ENCODE data around the gene RAB37.
A peak's percentile ranks its signal among the peaks of the same experiment; 100 is the strongest.

RAB37 gene

DNA sequence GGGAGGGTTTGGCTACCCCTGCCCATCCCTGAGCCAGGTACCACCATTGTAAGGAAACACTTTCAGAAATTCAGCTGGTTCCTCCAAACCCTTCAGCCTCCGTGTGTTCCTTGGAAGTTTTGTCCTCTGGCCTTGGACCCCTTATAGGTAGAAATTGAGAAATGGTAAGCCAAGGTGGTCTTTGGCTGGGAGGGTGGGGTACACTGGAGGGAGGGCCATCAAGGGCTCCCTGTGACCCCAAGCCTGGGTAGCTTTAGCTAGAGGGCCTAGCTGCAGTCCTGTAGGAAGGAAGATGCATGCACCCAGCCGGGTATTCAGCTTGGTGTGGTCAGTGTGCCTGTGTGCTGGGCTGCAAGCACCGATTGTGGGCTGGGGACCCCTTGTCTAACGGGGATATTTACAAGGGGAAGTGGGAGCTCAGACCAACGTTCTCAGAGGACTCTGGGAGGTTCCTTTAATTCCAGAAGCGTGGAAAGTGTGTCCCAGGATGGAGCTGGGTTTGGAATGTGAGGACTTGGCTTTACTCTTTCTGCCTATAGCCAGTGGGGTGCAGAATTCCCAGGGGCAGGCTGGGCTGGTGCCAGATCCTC lies 32.3 kb downstream of the RAB37 start:
- no peaks in the 10 kb centered on the region for H3K9me3 ChIP-seq (ENCODE audit: control insufficient read depth, insufficient read depth, low read length)
- H3K4me1 ChIP-seq (ENCODE audit: insufficient read depth, low read length) = peaks cover under 1% of the 10 kb centered on the region
- no peak overlapping the region for H3K9ac ChIP-seq (ENCODE audit: low read depth, low read length)
- 0 out of 2 replicates have a peak, but pooled peaks cover 12% of the 10 kb centered on the region for H3K36me3 ChIP-seq (ENCODE audit: insufficient read depth, low read length)

DNA sequence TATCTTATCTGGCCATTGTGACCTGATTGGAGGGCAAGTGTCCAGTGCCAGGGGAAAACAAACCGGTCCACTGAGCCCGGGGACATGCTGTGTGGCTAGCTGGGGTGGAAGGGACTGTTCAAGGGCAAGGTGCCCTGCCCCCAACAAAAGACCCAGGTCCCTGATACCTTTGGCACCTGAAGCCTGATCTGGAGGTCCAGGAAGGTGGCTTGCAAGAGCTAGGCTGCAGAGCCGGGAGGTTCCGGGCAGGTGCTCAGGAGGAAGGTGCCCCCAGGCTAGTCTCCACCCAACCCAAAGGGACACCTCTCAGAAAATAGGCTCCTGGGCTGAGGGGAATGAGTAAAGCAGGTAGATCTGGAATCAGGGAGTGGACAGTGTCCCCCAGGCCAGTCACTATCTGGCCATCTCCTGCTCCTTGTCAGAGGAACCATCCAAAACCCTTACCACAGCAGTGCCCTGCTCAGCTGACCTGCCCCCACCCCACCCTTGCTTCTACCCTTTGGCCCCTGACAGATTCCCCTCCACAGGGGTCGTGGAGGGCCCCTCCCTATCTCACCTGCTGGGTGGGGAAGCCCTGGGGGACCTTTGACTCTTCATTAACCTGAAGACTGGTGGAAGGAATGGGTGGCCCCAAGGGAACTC lies 32.9 kb downstream of the RAB37 start:
- H3K36me3 ChIP-seq (ENCODE audit: insufficient read depth, low read length) = 0 out of 2 replicates have a peak, but pooled peaks cover 12% of the 10 kb centered on the region
- H3K9me3 ChIP-seq (ENCODE audit: control insufficient read depth, insufficient read depth, low read length) = no peaks in the 10 kb centered on the region
- H3K4me1 ChIP-seq (ENCODE audit: insufficient read depth, low read length) = no peaks in the 10 kb centered on the region; the same call in 1 of the 2 replicates
- no peak overlapping the region for H3K9ac ChIP-seq (ENCODE audit: low read depth, low read length)

DNA sequence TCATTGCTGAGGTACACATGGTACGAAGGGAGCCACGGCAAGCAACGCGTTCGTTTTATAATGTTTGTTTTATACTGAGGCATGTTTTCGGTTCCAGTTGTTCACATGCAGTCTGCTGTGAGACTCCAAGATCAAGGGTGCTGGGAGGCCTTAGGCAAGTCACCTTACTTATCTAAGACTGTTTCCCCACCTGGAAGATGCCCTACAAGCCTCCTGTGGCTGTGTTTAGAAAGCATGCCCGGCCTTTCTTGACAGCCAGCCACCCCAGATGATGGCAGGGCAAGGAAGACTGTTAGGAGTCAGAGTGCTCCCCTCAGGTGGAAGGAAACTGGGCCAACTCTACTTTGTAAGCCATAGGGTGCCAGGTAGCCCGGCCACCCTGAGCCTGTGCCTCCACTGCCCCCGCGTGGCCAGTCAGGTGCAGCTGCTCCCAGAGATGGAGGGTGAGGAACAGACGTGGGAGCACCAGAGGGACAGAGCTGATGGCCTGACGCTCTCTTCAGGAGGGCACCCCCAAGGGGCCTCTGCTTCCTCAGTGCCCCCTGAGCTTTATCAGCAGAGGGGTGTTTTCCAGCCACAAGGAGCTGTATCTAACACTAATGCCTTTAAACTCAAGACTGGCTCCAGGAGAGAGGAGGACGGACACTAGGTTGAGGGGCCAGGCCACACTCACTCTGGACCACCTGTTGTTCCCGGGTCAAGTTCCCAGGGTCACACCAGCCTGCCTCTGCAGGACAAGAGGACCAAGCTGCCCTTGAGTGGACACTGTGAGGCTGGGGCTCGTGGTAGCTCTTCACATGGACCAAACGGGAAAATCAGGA lies 33.7 kb downstream of the RAB37 start:
- Histone ChIP-seq H3K36me3 (ENCODE audit: insufficient read depth, low read length) (0 out of 2 replicates have a peak, but pooled peaks cover 12% of the 10 kb centered on the region), H3K9ac (ENCODE audit: low read depth, low read length) (no peak overlapping the region), H3K4me1 (ENCODE audit: insufficient read depth, low read length) (no peaks in the 10 kb centered on the region; the same call in 1 of the 2 replicates), H3K9me3 (ENCODE audit: control insufficient read depth, insufficient read depth, low read length) (no peaks in the 10 kb centered on the region)

GRCh38 chr17:74771319-74771914 lies 34.4 kb downstream of the RAB37 start:
- Histone ChIP-seq H3K4me1 (ENCODE audit: insufficient read depth, low read length) (no peaks in the 10 kb centered on the region; the same call in 1 of the 2 replicates), H3K36me3 (ENCODE audit: insufficient read depth, low read length) (0 out of 2 replicates have a peak, but pooled peaks cover 12% of the 10 kb centered on the region), H3K9ac (ENCODE audit: low read depth, low read length) (no peak overlapping the region), H3K9me3 (ENCODE audit: control insufficient read depth, insufficient read depth, low read length) (no peaks in the 10 kb centered on the region)

DNA sequence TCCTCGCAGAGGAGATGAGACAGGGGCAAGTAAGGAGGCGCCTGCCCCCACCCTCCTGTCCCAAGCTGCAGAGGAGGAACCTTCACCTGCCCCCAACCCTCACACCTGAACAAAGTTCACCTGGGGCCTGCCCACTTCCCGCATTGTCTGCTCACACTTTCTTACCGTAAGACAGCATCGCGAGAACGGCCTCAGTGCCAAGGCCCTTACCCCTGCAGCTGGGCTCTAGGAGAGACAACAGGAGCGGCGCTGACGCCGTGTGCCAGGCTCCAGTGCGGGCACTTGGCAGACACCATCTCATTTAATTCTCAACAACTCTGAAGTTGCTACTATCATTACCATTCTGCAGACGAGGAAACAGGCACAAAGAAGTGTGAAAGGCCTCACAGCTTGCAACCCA lies 35.0 kb downstream of the RAB37 start:
- 0 out of 2 replicates have a peak, but pooled peaks cover 12% of the 10 kb centered on the region for H3K36me3 ChIP-seq (ENCODE audit: insufficient read depth, low read length)
- H3K9me3 ChIP-seq (ENCODE audit: control insufficient read depth, insufficient read depth, low read length) = no peaks in the 10 kb centered on the region
- H3K4me1 ChIP-seq (ENCODE audit: insufficient read depth, low read length) = no peaks in the 10 kb centered on the region; the same call in 1 of the 2 replicates
- H3K9ac ChIP-seq (ENCODE audit: low read depth, low read length) = no peak overlapping the region

GRCh38 chr17:74773414-74773813 lies 36.4 kb downstream of the RAB37 start:
- Histone ChIP-seq H3K36me3 (ENCODE audit: insufficient read depth, low read length) (0 out of 2 replicates have a peak, but pooled peaks cover 12% of the 10 kb centered on the region), H3K9ac (ENCODE audit: low read depth, low read length) (no peak overlapping the region), H3K9me3 (ENCODE audit: control insufficient read depth, insufficient read depth, low read length) (no peaks in the 10 kb centered on the region), H3K4me1 (ENCODE audit: insufficient read depth, low read length) (no peaks in the 10 kb centered on the region; the same call in 1 of the 2 replicates)

DNA sequence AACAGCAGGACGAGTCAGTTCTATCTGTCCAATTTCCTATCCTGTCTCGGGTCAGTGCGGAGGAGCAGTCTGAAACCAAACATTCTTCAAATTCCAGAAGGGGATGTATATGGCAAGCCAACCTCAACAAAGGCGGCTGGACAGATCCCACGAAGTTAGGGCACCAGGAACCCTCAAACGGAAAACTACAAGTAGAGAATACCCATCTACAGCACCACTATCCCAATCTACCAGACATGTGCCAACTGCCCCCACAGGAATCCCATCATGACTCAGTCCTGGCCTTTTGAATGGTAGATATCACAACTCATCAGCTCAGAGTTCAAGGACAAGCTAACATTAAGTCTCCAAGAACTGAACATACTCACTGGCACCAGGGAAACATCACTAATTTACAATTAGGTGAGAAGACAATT lies 36.8 kb downstream of the RAB37 start:
- 0 out of 2 replicates have a peak, but pooled peaks cover 12% of the 10 kb centered on the region for H3K36me3 ChIP-seq (ENCODE audit: insufficient read depth, low read length)
- H3K9me3 ChIP-seq (ENCODE audit: control insufficient read depth, insufficient read depth, low read length) = no peaks in the 10 kb centered on the region
- H3K9ac ChIP-seq (ENCODE audit: low read depth, low read length) = no peak overlapping the region
- no peaks in the 10 kb centered on the region; the same call in 1 of the 2 replicates for H3K4me1 ChIP-seq (ENCODE audit: insufficient read depth, low read length)

DNA sequence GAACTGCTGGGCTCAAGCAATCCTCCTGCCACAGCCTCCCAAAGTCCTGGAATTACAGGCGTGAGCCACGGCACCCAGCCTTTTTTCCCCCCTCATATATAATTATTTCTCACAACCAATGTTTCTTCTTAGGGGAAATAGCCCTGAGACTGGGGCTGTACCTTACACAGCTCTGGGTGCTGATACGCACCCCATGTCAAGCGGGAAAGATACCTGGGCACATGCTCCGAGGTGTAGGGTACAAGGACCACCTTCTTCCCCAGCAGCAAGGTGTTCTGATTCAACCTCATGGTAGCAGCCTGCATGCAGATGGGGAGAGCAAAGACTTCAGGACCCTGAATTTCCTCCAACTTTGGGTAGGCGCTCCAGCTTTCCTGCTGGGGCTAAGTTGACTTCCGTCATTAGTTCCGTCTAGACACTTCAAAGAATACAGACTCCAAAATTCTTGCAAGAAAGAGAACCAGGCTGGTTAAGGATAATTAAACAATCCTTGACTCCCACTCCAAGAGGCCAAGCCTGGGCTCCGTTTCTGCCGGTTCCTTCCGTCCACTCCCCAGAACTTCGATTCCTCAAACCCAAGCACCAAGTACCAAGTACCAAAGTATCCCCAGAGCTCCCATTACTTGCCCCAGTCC lies 38.5 kb downstream of the RAB37 start:
- H3K9me3 ChIP-seq (ENCODE audit: control insufficient read depth, insufficient read depth, low read length) = no peaks in the 10 kb centered on the region
- 0 out of 2 replicates have a peak, but pooled peaks cover 12% of the 10 kb centered on the region for H3K36me3 ChIP-seq (ENCODE audit: insufficient read depth, low read length)
- H3K4me1 ChIP-seq (ENCODE audit: insufficient read depth, low read length) = no peaks in the 10 kb centered on the region; the same call in 1 of the 2 replicates
- peak overlapping the region; percentile 91 for H3K9ac ChIP-seq (ENCODE audit: low read depth, low read length)

- Histone ChIP-seq H3K9ac (ENCODE audit: low read depth, low read length) (peak within 1 kb of the TSS; percentile 91), H3K36me3 (ENCODE audit: insufficient read depth, low read length) (0 out of 2 replicates have a peak, but pooled peaks cover 12% of the 10 kb centered on the region), H3K4me1 (ENCODE audit: insufficient read depth, low read length) (no peaks in the 10 kb centered on the region; the same call in 1 of the 2 replicates), H3K9me3 (ENCODE audit: control insufficient read depth, insufficient read depth, low read length) (no peaks in the 10 kb centered on the region)
Observed at GRCh38 chr17:74776044-74776962, 39.2 kb downstream of the RAB37 start, which contains the start of gene NAT9. Gene NAT9, minus strand, starts transcription at chr17:74776345. Its CDS starts 647 bp downstream, at chr17:74775698.

DNA sequence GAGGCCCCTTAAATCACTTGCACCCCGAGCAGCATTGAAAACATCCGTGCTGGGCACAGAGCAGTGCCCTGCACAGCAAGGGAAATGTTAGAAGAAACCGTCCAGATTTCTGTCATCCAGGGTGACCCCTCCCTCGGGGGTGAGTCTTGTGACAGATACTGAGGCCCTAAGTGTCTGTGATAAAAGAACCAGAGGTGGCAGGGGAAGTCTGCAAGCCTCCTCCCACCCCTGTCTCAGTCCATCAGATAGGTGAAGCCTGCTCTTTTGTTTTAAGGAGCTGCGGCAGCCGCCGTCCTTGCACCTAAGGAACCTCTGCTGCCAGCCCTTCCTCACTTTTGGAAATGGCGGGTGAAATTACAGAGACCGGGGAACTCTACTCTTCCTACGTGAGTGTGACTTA lies 39.9 kb downstream of the RAB37 start:
- H3K4me1 ChIP-seq (ENCODE audit: insufficient read depth, low read length) = no peaks in the 10 kb centered on the region; the same call in 1 of the 2 replicates
- H3K9ac ChIP-seq (ENCODE audit: low read depth, low read length) = peak overlapping the region; percentile 91
- H3K9me3 ChIP-seq (ENCODE audit: control insufficient read depth, insufficient read depth, low read length) = no peaks in the 10 kb centered on the region
- H3K36me3 ChIP-seq (ENCODE audit: insufficient read depth, low read length) = 0 out of 2 replicates have a peak, but pooled peaks cover 11% of the 10 kb centered on the region

GRCh38 chr17:74777901-74778515 lies 41.0 kb downstream of the RAB37 start:
- peaks cover under 1% of the 10 kb centered on the region for H3K4me1 ChIP-seq (ENCODE audit: insufficient read depth, low read length)
- no peak overlapping the region for H3K9ac ChIP-seq (ENCODE audit: low read depth, low read length)
- no peaks in the 10 kb centered on the region for H3K9me3 ChIP-seq (ENCODE audit: control insufficient read depth, insufficient read depth, low read length)
- 0 out of 2 replicates have a peak, but pooled peaks cover 7% of the 10 kb centered on the region for H3K36me3 ChIP-seq (ENCODE audit: insufficient read depth, low read length)

DNA sequence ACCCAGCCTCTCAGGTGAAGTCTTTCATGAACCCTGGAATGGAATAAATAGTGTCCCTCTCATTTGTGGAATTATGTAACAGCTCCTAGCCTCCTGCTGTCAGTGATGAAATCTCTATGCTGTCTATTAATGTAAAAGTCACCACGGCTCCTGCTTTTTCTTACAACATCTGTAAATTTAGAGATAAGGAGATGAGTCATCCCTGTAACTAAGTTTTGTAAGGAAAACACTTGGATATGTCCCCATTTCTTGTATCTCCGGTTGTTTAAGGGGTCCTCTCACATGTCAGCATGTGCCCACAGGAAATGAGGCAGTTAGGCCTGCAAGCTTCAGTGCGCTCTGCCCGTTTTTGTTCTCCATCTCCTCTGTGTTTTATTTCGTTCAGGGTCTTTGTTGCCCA lies 41.9 kb downstream of the RAB37 start:
- H3K36me3 ChIP-seq (ENCODE audit: insufficient read depth, low read length) = 0 out of 2 replicates have a peak, but pooled peaks cover 4% of the 10 kb centered on the region
- no peak overlapping the region for H3K9ac ChIP-seq (ENCODE audit: low read depth, low read length)
- H3K4me1 ChIP-seq (ENCODE audit: insufficient read depth, low read length) = peaks cover 5% of the 10 kb centered on the region
- no peaks in the 10 kb centered on the region for H3K9me3 ChIP-seq (ENCODE audit: control insufficient read depth, insufficient read depth, low read length)

All from ES-I3 (cell line).